Lower leg skin (tissue), 3 donors: ENCODE results near the gene SNX11.

ENCODE experiments used
- CTCF ChIP-seq, 3 donors: fragments of 450-650 bp; IDR thresholded peaks; one replicate each; pipeline ENCODE4 v1.5.1; 2016; ENCODE audit warnings: antibody characterized with exemption in 3 of 3, mild to moderate bottlenecking in 3 of 3, moderate library complexity in 2 of 3
- POLR2A ChIP-seq, 2 donors: fragments of 450-650 bp; IDR thresholded peaks; one replicate each; pipeline ENCODE4 v1.6.1; 2016 to 2017; ENCODE audit warnings: antibody characterized with exemption in 2 of 2, mild to moderate bottlenecking in 1 of 2, moderate library complexity in 1 of 2

- no peak for TF ChIP-seq CTCF (IDR thresholded peaks at IDR 0.05)
- no peak for TF ChIP-seq POLR2A (IDR thresholded peaks at IDR 0.05)
Measured at GRCh38 chr17:48134912-48135480, 27.4 kb downstream of the SNX11 start.
